Keratinocyte (primary cell): ENCODE data around the gene COX6B2.

Experiments used
- EZH2 ChIP-seq: IDR thresholded peaks from one replicate; pipeline ENCODE4 v1.6.1; 2012; ENCODE audit warnings: inconsistent platforms, mild to moderate bottlenecking, low read length, moderate library complexity
- TF ChIP-seq, protein P1 (sequence below), 3 experiments: IDR thresholded peaks in 1 of 3; conservative IDR thresholded peaks in 1 of 3; optimal IDR thresholded peaks in 1 of 3; 2 replicates in 2 of 3; 3 replicates in 1 of 3; pipeline versions ENCODE3 to v1.5.1; 2011; ENCODE audit warnings: low read length in 3 of 3, mild to moderate bottlenecking in 3 of 3, moderate library complexity in 2 of 3, control low read depth in 1 of 3, inconsistent platforms in 1 of 3; ENCODE audit not compliant: insufficient read depth in 2 of 3; ENCODE audit errors: extremely low read depth in 1 of 3

- no peak for TF ChIP-seq EZH2
- TF ChIP-seq, protein P1, sequence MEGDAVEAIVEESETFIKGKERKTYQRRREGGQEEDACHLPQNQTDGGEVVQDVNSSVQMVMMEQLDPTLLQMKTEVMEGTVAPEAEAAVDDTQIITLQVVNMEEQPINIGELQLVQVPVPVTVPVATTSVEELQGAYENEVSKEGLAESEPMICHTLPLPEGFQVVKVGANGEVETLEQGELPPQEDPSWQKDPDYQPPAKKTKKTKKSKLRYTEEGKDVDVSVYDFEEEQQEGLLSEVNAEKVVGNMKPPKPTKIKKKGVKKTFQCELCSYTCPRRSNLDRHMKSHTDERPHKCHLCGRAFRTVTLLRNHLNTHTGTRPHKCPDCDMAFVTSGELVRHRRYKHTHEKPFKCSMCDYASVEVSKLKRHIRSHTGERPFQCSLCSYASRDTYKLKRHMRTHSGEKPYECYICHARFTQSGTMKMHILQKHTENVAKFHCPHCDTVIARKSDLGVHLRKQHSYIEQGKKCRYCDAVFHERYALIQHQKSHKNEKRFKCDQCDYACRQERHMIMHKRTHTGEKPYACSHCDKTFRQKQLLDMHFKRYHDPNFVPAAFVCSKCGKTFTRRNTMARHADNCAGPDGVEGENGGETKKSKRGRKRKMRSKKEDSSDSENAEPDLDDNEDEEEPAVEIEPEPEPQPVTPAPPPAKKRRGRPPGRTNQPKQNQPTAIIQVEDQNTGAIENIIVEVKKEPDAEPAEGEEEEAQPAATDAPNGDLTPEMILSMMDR (optimal IDR thresholded peaks at IDR 0.05 in 1 of 3, IDR thresholded peaks at IDR 0.05 in 1 of 3, conservative IDR thresholded peaks at IDR 0.05 in 1 of 3; ENCODE audit: extremely low read depth in 1 of 3, insufficient read depth in 2 of 3, low read length in 3 of 3), result no peak
Measured at GRCh38 chr19:55333870-55334269, 20.6 kb downstream of the COX6B2 start.
